SJCRH30 (cell line): Measurements from ENCODE around the gene SYT3. TPM values are rescaled to one million over a fixed set of nuclear protein-coding genes. Genes with fewer than 3 reads are reported as not detected.
"Not testable (repeated sequence)": the region's sequence is repeated elsewhere in the genome, so short reads cannot be mapped to it uniquely, and the experiment has no call there.

Source experiments
- DNase-seq, 2 experiments: peaks; one replicate each; pipeline ENCODE4 v3.0.0-alpha.2; 2015 to 2020
- H3K27ac ChIP-seq: fragments of 250-450 bp; sonication (Bioruptor Pico); 2 replicates; pipeline ENCODE4 v1.5.1; 2020; ENCODE audit warnings: mild to moderate bottlenecking, moderate library complexity
- H3K27me3 ChIP-seq: fragments of 250-450 bp; sonication (Bioruptor Pico); 2 replicates; pipeline ENCODE4 v1.5.1; 2020; ENCODE audit warnings: mild to moderate bottlenecking, moderate library complexity
- H3K36me3 ChIP-seq: fragments of 250-450 bp; sonication (Bioruptor Pico); 2 replicates; pipeline ENCODE4 v1.5.1; 2020; ENCODE audit warnings: mild to moderate bottlenecking, moderate library complexity
- H3K4me1 ChIP-seq: fragments of 250-450 bp; sonication (Bioruptor Pico); 2 replicates; pipeline ENCODE4 v1.5.1; 2020; ENCODE audit warnings: mild to moderate bottlenecking, moderate library complexity
- H3K4me3 ChIP-seq: fragments of 250-450 bp; sonication (Bioruptor Pico); 2 replicates; pipeline ENCODE4 v1.5.1; 2020; ENCODE audit warnings: mild to moderate bottlenecking, moderate library complexity
- H3K9me3 ChIP-seq: fragments of 250-450 bp; sonication (Bioruptor Pico); replicated peaks from 2 replicates; pipeline ENCODE4 v1.5.1; 2020; ENCODE audit warnings: mild to moderate bottlenecking, moderate library complexity
- total RNA-seq: library from RNA; depleted of rRNA; stranded (reverse); fragments of >200 nt; shearing (Covaris generic); gene quantifications from 2 replicates; pipeline ENCODE4 v1.2.3, GENCODE V29; 2014; rRNA removed

SYT3 gene
- total RNA-seq, 1 experiment from 2014 or later, result 1.8 TPM

DNA sequence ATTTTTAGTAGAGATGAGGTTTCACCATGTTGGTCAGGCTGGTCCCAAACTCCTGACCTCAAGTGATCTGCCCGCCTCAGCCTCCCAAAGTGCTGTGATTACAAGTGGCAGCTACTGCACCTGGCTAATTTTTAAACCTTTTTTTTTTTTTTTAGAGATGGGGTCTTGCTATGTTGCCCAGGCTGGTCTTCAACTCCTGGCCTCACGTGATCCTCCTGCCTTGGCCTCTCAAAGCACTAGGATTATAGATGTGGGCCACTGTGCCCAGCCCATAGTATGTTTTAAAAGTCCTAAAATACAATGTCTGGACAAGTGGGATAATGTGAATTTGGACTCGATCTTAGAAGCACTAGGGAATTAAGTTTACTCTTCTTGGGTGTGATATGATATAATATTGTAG is 62.9 kb downstream of the SYT3 start:
- H3K36me3 ChIP-seq, H3K9me3 ChIP-seq, H3K4me1 ChIP-seq, H3K27me3 ChIP-seq, H3K4me3 ChIP-seq, H3K27ac ChIP-seq, DNase-seq: not testable (repeated sequence)

DNA sequence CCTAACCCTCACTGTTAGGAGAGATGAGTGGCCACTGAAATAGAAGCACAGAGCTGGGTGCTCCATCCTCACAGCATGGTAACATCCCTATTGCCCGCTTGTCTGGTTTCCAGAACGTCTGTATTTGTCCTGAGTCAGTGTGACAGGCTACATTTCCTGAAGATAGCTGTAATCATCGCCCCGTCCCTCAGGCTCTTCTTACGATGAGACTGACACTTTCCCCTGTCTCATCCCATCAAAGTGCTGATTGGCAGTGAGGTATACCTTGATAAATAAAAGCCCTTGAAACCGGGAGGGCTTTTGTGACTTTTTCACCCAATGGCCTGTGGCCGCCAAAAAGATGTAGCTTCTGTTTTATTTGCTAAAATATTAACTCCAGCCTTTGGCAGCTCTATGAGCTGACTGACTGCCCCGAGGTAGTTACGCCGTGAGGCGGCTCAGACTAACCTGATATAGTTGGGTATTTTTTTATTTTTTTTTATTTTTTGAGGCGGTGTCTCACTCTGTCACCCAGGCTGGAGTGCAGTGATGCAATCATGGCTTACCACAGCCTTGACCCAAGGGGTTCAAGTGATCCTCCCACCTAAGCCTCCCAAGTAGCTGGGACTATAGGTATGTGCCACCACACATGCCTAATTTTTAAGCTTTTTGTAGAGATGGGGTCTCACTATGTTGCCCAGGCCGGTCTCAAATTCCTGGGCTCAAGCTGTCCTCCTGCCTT is 65.8 kb downstream of the SYT3 start:
- no peak for DNase-seq

More for the DNA sequence above, 65.8 kb downstream of the SYT3 start:
- H3K36me3 ChIP-seq, result no peaks in the 10 kb centered on the region
- no peaks in the 10 kb centered on the region for H3K9me3 ChIP-seq
- no peak overlapping the region for H3K4me3 ChIP-seq
- H3K4me1 ChIP-seq, result no peaks in the 10 kb centered on the region
- peaks cover 13% of the 10 kb centered on the region; the same call in 1 of the 2 replicates for H3K27me3 ChIP-seq
- no peak overlapping the region for H3K27ac ChIP-seq

Other genes with a start within 250 kb of the SYT3 start
- 0.83 and 2.8 TPM in 2 replicates for gene SPIB, start 220.9 kb downstream of the SYT3 start, total RNA-seq
- 13.8 and 14.7 TPM in 2 replicates for gene MYBPC2, start 207.0 kb downstream of the SYT3 start, total RNA-seq
- 52.7 and 56.3 TPM in 2 replicates for gene EMC10, start 163.4 kb downstream of the SYT3 start, total RNA-seq
- gene GARIN5A, start 163.0 kb downstream of the SYT3 start, total RNA-seq, result 0.89 and 1.2 TPM in 2 replicates
- gene JOSD2, start 128.7 kb downstream of the SYT3 start, total RNA-seq, result 17.7 and 23.8 TPM in 2 replicates
- gene ASPDH, start 126.0 kb downstream of the SYT3 start, total RNA-seq, result not detected in 2 replicates
- gene LRRC4B, start 71.4 kb downstream of the SYT3 start, total RNA-seq, result 0.02 and 0.13 TPM in 2 replicates
- gene C19orf81, start 9.6 kb upstream of the SYT3 start, total RNA-seq, result not detected in 2 replicates
- not detected in 2 replicates for gene SHANK1, start 79.9 kb upstream of the SYT3 start, total RNA-seq
- 2.0 and 3.0 TPM in 2 replicates for gene CLEC11A, start 83.5 kb upstream of the SYT3 start, total RNA-seq
- gene GPR32, start 130.6 kb upstream of the SYT3 start, total RNA-seq, result not detected in 2 replicates
- not detected in 2 replicates for gene ACP4, start 150.5 kb upstream of the SYT3 start, total RNA-seq
- gene KLK1, start 183.9 kb upstream of the SYT3 start, total RNA-seq, result 0.13 and 0.18 TPM in 2 replicates
- gene KLK15, start 193.7 kb upstream of the SYT3 start, total RNA-seq, result not detected in 2 replicates
- not detected in 2 replicates for gene KLK3, start 215.0 kb upstream of the SYT3 start, total RNA-seq
- gene KLK2, start 233.6 kb upstream of the SYT3 start, total RNA-seq, result not detected in 2 replicates